CD14-positive monocyte (primary cell): ENCODE data around the gene PAN3. TPM values are rescaled to one million over a fixed set of nuclear protein-coding genes. Genes with fewer than 3 reads are reported as not detected.

Experiments used
- DNase-seq, 3 donors: peaks; one replicate each; pipeline ENCODE4 v3.0.0-alpha.2; 2011 to 2022
- H2AFZ ChIP-seq: 2 replicates; pipeline ENCODE4 v1.6.0; 2012; ENCODE audit warnings: mild to moderate bottlenecking, low read depth, low read length, inconsistent platforms; ENCODE audit not compliant: insufficient read depth, poor library complexity, severe bottlenecking
- H3K27ac ChIP-seq, 2 donors: 1 replicate in 1 of 2; 2 replicates in 1 of 2; pipeline ENCODE4 v1.5.1; 2012 to 2013; ENCODE audit warnings: low read length in 2 of 2, control low read depth in 1 of 2, inconsistent platforms in 1 of 2, low read depth in 1 of 2, mild to moderate bottlenecking in 1 of 2
- H3K27me3 ChIP-seq, 2 donors: one replicate each; pipeline versions ENCODE4 v1.6.0 to v1.6.1; 2011 to 2013; ENCODE audit warnings: low read length in 2 of 2; ENCODE audit not compliant: control insufficient read depth in 2 of 2, insufficient read depth in 2 of 2
- H3K36me3 ChIP-seq, 2 donors: replicated peaks in 1 of 2; 1 replicate in 1 of 2; 2 replicates in 1 of 2; pipeline versions ENCODE4 v1.5.1 to v1.6.1; 2012 to 2013; ENCODE audit warnings: low read length in 2 of 2, control low read depth in 1 of 2, inconsistent platforms in 1 of 2, mild to moderate bottlenecking in 1 of 2; ENCODE audit not compliant: insufficient read depth in 2 of 2, control insufficient read depth in 1 of 2
- H3K4me1 ChIP-seq, 2 donors: 1 replicate in 1 of 2; 2 replicates in 1 of 2; pipeline versions ENCODE4 v1.5.1 to v1.6.1; 2012 to 2013; ENCODE audit warnings: low read length in 2 of 2, control low read depth in 1 of 2, inconsistent platforms in 1 of 2, mild to moderate bottlenecking in 1 of 2, moderate library complexity in 1 of 2; ENCODE audit not compliant: insufficient read depth in 2 of 2, control insufficient read depth in 1 of 2
- H3K4me2 ChIP-seq: replicated peaks from 2 replicates; pipeline ENCODE3; 2012; ENCODE audit warnings: low read length, moderate library complexity, mild to moderate bottlenecking; ENCODE audit not compliant: poor library complexity, severe bottlenecking; ENCODE audit errors: extremely low read depth
- H3K4me3 ChIP-seq, 3 experiments: fragments of 200-600 bp in 1 of 3; sonication (generic) in 1 of 3; replicated peaks in 1 of 3; 1 replicate in 2 of 3; 2 replicates in 1 of 3; pipeline ENCODE4 v1.5.1; 2011 to 2013; ENCODE audit warnings: low read length in 3 of 3, mild to moderate bottlenecking in 3 of 3, control low read depth in 2 of 3, low read depth in 2 of 3, inconsistent platforms in 1 of 3, moderate library complexity in 1 of 3
- H3K79me2 ChIP-seq: 2 replicates; pipeline ENCODE4 v1.6.0; 2012; ENCODE audit warnings: mild to moderate bottlenecking, control low read depth, inconsistent platforms, low read length, moderate library complexity; ENCODE audit not compliant: insufficient read depth
- H3K9ac ChIP-seq: 2 replicates; pipeline ENCODE4 v1.6.0; 2017; ENCODE audit warnings: low read length, mild to moderate bottlenecking; ENCODE audit not compliant: insufficient read depth, poor library complexity, severe bottlenecking
- H3K9me3 ChIP-seq, 2 donors: replicated peaks in 1 of 2; 1 replicate in 1 of 2; 2 replicates in 1 of 2; pipeline versions ENCODE4 v1.5.1 to v1.6.1; 2012 to 2013; ENCODE audit warnings: low read length in 2 of 2, control low read depth in 1 of 2; ENCODE audit not compliant: control insufficient read depth in 1 of 2, insufficient read depth in 1 of 2
- H4K20me1 ChIP-seq: 2 replicates; pipeline ENCODE4 v1.6.0; 2012; ENCODE audit warnings: mild to moderate bottlenecking, low read length, control low read depth, moderate library complexity; ENCODE audit not compliant: insufficient read depth
- H3K27ac Mint-ChIP-seq, 7 donors: one replicate each; pipeline ENCODE4 v1.8.0; 2020; ENCODE audit warnings: mild to moderate bottlenecking in 7 of 7, mixed read lengths in 7 of 7, moderate library complexity in 6 of 7, inconsistent platforms in 2 of 7
- H3K27me3 Mint-ChIP-seq, 3 donors: one replicate each; pipeline ENCODE4 v1.8.0; 2021 to 2022; ENCODE audit warnings: low read depth in 3 of 3, mild to moderate bottlenecking in 3 of 3, mixed read lengths in 3 of 3, moderate library complexity in 3 of 3, inconsistent platforms in 1 of 3
- H3K36me3 Mint-ChIP-seq, 2 donors: one replicate each; pipeline ENCODE4 v1.8.0; 2020; ENCODE audit warnings: mixed read lengths in 2 of 2, inconsistent platforms in 1 of 2, mild to moderate bottlenecking in 1 of 2
- H3K4me1 Mint-ChIP-seq: one replicate; pipeline ENCODE4 v1.8.0; 2020; ENCODE audit warnings: mild to moderate bottlenecking, mixed read lengths
- H3K4me3 Mint-ChIP-seq, 2 donors: one replicate each; pipeline ENCODE4 v1.8.0; 2020; ENCODE audit warnings: mild to moderate bottlenecking in 2 of 2, mixed read lengths in 2 of 2, moderate library complexity in 1 of 2
- H3K9me3 Mint-ChIP-seq, 7 donors: one replicate each; pipeline ENCODE4 v1.8.0; 2020 to 2022; ENCODE audit warnings: mixed read lengths in 7 of 7, mild to moderate bottlenecking in 6 of 7, moderate library complexity in 6 of 7, inconsistent platforms in 2 of 7
- CTCF ChIP-seq: fragments of 200-600 bp; IDR thresholded peaks from one replicate; pipeline ENCODE4 v1.8.0; 2022; ENCODE audit warnings: antibody characterized with exemption, mild to moderate bottlenecking
- WGBS: methylation state at CpG from one replicate; pipeline ENCODE4 v1.1.5; 2013; ENCODE audit warnings: missing lambda C conversion rate; ENCODE audit not compliant: insufficient coverage; 5-methylcytosine and 5-hydroxymethylcytosine counted together
- intact Hi-C, 2 donors: fragments of 100-400 bp; cut with micrococcal nuclease; formaldehyde crosslinking; loops; one replicate each; pipeline versions ENCODE4 v1.15.0 to v1.15.1; 2023
- polyA plus RNA-seq, 3 donors: library from polyadenylated mRNA; depleted of rRNA in 1 of 3; unstranded in 2 of 3; stranded (reverse) in 1 of 3; fragments of 300-500 nt in 2 of 3; fragments of >200 nt in 1 of 3; fragmentation: Illumina TruSeq in 2 of 3; gene quantifications; 1 replicate in 2 of 3; 2 replicates in 1 of 3; pipeline ENCODE4 v1.2.3, GENCODE V29; 2012 to 2021

The PAN3 gene
- polyA plus RNA-seq, 3 donors = 3.0 to 27.9 (median 3.2) TPM

- Mint-ChIP-seq H3K27ac (no peak overlapping the region), H3K9me3 (no peaks in the 10 kb centered on the region), H3K4me1 (peaks cover 2% of the 10 kb centered on the region), H3K4me3 (peak overlapping the region in 1 of 2 donors; percentile 7), H3K27me3 (peaks cover 19 to 49% (median 47%) of the 10 kb centered on the region in 3 donors), H3K36me3 (no peaks in the 10 kb centered on the region)
- WGBS = no CpG with 5 or more reads among the region's 2 CpGs
- Histone ChIP-seq H3K4me1 (no peaks in the 10 kb centered on the region), H3K4me2 (no peak overlapping the region), H3K9ac (no peak overlapping the region), H3K4me3 (no peak overlapping the region), H3K79me2 (no peaks in the 10 kb centered on the region), H4K20me1 (no peaks in the 10 kb centered on the region), H3K27ac (no peak overlapping the region), H2AFZ (no peak overlapping the region), H3K9me3 (no peaks in the 10 kb centered on the region), H3K27me3 (peaks cover 8 to 34% of the 10 kb centered on the region in 2 donors), H3K36me3 (no peaks in the 10 kb centered on the region)
- no peak for DNase-seq
- TF ChIP-seq CTCF = no peak
- intact Hi-C loops = loop anchor here in 1 of 2 donors (2.0 kb wide), 1 partner anchor 472 kb away; no protein-coding TSS in a partner anchor
These were observed 186.7 kb downstream of the PAN3 start for GRCh38 chr13:28325022-28325421.

- H3K9me3 Mint-ChIP-seq = no peaks in the 10 kb centered on the region
- WGBS = no CpG with 5 or more reads among the region's 2 CpGs
- intact Hi-C loops = no loop called here
These were observed 187.7 kb downstream of the PAN3 start for GRCh38 chr13:28326056-28326455.

More at GRCh38 chr13:28326056-28326455, 187.7 kb downstream of the PAN3 start:
- H3K36me3 ChIP-seq = no peaks in the 10 kb centered on the region
- TF ChIP-seq CTCF = no peak
- no peaks in the 10 kb centered on the region for H3K4me1 ChIP-seq
- no peak for DNase-seq
- H3K27me3 Mint-ChIP-seq = peaks cover 19 to 53% (median 49%) of the 10 kb centered on the region in 3 donors
- H3K4me2 ChIP-seq = no peak overlapping the region
- H4K20me1 ChIP-seq = no peaks in the 10 kb centered on the region
- H3K9me3 ChIP-seq = no peaks in the 10 kb centered on the region
- no peak overlapping the region for H3K9ac ChIP-seq
- H3K4me1 Mint-ChIP-seq = peaks cover 2% of the 10 kb centered on the region
- H3K4me3 ChIP-seq = no peak overlapping the region
- H3K36me3 Mint-ChIP-seq = no peaks in the 10 kb centered on the region
- no peaks in the 10 kb centered on the region for H3K79me2 ChIP-seq
- no peak overlapping the region for H3K27ac ChIP-seq
- H2AFZ ChIP-seq = no peak overlapping the region
- H3K27ac Mint-ChIP-seq = no peak overlapping the region
- H3K27me3 ChIP-seq = peaks cover 8 to 36% of the 10 kb centered on the region in 2 donors
- no peak overlapping the region for H3K4me3 Mint-ChIP-seq
